Activated T-helper 1 cell treated with Interleukin-2 at 50 U/mL for 16 hours (primary cell): ENCODE data around the gene RAMP1.
"Not testable (repeated sequence)": the region's sequence is repeated elsewhere in the genome, so short reads cannot be mapped to it uniquely, and the experiment has no call there.

Experiments used
- DNase-seq: peaks from one replicate; pipeline ENCODE4 v3.0.0-alpha.2; 2020; ENCODE audit warnings: low read depth

RAMP1 gene

DNA sequence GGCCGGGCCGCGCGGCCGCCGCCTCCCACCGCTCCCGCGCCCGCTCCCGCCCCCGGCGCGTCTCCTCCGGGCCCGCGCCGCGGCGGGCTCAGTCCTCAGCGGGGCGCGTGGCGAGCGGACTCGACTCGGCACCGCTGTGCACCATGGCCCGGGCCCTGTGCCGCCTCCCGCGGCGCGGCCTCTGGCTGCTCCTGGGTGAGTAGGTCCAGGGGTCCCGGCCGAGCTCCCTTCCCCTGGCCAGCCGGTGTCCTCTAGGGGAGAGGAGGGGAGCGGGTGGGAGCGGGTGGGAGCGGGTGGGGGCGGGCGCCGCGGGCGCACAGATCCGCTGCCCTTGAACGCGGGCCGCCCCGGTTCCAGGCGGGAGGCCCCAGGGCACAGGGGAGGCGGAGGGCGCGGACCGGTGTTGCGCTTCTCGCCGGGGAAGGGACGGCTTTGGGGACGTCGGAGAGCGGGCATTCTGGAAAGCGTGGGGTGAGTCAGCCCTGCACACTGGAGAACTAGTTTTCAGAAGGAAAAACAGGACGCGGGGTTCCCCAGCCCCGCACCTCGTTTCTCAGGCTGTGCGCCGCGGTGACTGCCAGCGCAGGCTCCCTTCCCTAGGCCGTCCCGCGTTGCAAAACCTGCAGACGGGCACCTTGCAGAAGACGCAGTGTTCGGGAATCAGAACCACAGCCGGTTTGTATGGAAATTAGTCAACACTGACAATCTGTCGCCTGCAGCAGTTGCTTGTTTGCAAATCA is at the start of gene RAMP1:
RAMP1 (plus strand) TSS at position 91 of the 740 bp plus-strand sequence; CDS start at position 144, 53 bp downstream.
- no peak for DNase-seq

DNA sequence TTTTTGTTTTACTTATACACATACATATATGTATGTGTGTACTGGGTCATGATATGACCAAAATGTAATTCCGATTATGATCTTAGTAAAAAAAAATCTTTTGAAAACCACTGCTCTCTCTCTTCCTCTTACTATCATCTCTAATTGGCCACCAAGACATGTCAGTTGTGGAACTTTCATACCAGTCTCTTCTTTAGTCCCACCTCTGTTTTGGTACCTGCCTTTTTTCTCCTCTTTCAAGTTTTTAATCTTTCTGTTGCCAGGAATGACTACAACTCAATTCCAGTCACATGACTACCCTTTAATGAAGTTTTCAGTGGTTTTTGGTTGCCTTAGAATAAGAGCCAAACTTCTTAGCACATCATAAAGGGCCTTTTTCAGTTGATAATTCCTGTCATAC is 43.8 kb upstream of the RAMP1 start:
- no peak for DNase-seq

DNA sequence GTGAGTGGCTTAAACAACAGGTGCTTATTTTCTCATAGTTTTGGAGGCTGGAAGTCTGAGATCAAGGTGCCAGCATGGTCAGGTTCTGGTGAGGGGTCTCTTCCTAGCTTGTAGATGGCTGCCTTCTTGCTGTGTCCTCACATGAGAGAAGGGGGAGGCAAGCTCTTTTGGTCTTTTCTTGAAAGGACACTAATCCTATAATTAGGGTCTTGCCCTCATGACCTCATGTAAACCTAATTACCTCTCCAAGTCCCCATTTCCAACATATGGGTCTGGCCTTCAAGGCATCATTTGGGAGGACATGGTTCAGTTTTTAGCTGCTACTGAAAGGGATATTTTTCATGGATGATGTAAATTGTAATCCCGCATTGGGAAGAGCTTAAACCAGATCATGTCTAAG is 42.9 kb upstream of the RAMP1 start:
- no peak for DNase-seq

DNA sequence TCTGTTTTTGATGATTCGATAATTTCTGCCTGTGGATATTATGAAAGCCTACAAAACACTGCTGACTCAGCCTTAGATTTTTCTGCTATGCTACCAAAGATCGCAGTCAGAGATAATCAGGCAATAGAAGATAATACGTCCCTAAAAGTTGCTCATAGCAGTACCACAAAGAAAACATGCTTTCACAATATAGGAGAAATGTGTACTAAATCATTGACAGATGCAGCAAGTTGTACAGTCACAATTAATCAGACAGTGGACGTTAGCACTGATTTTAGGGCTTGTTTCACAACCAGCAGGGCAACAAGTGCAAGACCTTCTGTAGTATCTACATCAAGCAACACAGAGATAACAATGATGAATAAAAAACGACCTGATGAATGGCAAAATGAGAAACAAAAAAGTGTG is 41.4 kb upstream of the RAMP1 start:
- no peak for DNase-seq

DNA sequence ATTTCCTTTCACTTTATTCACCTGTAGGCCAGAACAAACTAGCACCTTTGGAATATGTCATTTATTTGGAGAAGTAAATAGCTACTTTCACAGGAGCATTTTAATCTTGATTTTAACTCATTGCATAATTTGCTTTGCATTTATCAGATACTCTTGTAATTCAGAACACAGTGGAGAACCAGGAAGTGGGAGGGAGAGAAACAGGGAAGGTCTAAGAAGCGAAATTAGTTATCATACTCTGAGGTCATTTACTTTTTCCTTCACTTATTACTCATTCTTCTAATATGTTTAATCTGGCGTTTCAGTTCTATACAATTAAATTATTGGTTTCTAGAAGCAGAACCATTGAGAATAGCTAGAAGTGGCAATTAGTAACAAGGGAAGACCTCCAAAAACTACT is 40.2 kb upstream of the RAMP1 start:
- no peak for DNase-seq

DNA sequence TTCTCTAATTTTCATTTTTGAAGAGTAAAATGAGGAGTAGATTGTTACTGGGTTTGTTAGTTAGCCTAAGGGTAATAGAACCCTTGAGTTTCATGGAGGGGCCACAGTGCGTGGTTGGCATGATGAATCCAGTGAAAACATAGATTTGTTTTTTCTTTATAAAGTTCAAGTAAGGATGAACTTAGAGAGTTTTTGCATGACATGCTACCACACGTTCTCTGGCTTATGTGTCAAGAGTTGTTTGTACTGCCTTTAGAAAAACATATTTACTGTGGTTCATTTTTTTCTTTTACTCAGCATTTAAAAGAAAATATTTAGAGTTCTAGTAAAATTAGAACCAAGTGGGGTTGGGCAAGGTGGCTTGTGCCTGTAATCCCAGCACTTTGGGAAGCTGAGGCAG is 39.0 kb upstream of the RAMP1 start:
- no peak for DNase-seq

DNA sequence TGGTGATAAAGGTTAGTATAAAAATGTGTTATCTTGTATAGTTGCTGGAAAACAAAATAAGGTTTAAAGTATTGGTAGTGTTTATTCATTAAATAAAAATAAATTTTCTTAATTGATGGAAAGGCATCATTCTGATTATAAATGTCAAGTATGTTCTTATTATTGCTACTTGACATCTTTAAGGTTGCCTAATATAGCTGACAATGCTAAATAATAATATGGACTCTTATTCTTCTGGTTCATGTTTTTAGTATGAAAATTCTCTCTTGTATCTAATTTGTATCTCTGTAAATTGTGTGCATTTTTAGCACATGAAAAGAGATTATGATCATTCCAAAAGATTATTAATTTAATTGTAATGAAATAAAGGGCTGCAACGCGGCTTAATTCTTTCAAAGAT is 35.9 kb upstream of the RAMP1 start:
- no peak for DNase-seq

DNA sequence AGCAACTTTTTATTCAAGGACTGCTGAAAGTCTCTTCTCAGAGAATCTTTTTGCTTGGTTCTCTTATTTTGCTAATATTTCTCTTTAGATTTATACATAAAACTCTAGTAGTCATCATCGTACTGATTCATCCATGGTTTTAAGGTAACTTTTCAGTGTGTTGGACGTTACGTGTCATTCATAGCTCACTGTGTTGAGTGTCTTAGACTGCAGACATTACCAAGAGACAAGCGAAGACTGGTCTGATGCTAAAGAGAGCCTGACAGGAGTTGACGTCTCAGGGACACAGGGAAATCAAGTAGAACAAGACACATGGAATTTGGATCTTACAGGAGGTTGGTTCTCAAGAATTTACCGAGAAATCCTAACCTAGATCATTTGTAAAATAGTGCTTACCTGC is 35.3 kb upstream of the RAMP1 start:
- no peak for DNase-seq

DNA sequence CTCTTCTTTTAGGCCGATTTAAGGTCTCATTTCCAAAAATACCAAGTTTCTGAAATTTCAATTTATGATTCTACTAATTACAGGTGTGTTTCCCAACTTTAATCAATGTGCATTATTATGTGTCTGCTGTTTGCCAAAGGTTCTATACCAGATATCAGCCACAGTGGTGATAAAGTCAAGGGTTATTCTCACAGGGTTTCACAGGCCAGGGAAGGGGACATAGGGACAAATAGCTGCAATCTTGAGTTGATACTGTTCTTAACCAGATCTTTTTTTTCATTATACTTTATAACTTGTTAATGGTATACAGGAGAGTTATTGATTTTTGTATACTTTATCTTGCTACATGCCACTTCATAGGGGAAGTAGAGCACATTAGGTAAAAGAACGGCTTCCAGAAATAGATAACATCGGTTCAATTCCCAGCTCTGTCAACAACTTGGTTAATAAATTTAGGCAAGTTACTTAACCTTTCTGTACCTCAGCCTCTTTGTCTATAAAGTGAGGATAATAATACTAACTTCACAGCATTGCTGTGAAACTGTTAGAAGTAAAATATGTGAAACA is 31.9 kb upstream of the RAMP1 start:
- DNase-seq = no peak

DNA sequence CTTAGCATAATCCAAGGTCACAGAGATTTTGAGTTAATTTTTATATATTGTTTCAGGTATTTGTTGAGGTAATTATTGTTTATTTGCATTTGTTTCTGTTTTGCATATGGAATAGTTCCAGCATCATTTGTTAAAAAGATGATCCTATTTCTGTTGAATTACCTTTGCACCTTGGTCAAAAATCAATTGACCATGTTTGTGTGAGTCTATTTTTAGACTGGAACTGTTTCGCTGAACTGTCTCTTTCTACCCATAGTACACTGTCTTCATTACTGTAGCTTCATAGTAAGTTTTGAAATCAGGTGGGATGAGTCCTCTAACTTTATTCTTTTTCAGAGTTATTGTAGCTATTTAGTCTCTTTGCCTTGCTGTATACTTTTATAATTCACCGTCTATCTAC is 28.9 kb upstream of the RAMP1 start:
- DNase-seq = no peak

DNA sequence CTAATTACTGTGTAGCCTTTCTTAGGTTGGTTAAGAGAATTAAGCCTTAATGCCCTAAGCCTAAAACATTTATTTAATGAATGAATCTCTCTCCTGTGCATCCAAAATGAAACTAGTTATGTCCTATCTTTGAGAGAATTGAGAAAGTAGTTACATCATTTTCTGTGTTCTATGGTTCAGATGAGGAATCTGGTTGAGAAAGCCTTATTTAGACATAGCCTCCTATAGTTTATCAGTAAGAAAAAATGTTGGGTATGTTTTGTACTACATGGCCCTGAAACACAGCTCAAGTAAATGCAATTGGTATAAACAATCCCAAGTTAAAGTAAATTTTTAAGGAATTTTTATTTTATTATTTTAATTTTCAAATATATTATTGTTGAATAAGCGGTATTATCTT is 25.9 kb upstream of the RAMP1 start:
- DNase-seq = no peak

DNA sequence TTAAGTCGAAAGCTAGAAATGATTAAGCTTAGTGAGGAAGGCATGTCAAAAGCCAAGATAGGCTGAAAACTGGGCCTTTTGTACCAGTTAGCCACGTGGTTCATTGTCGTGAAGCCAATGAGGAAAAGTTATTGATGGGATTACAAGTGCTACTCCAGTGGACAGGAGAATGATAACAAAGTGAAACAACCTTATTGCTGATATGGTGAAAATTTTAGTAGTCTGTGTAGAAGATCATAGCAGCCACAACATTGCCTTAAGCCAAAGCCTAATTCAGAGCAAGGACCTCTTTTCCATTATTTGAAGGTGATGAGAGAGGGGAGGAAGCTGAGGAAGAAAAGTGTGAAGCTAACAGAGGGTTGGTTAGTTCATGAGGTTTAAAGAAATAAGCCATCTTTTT is 24.1 kb upstream of the RAMP1 start:
- DNase-seq = no peak

DNA sequence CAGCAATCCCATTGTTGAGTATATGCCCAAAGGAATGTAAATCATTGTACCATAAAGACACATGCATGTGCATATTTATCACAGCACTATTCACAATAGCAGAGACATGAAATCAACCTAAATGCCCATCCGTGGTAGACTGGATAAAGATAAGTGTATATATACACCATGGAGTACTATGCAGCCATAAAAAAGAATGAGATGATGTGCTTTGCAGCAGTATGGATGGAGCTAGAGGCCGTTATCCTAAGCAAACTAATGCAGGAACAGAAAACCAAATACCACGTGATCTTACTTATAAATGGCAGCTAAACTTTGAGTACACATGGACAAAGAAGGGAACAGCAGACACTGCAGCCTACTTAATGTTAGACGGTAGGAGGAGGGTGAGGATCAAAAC is 18.4 kb upstream of the RAMP1 start:
- DNase-seq = no peak

DNA sequence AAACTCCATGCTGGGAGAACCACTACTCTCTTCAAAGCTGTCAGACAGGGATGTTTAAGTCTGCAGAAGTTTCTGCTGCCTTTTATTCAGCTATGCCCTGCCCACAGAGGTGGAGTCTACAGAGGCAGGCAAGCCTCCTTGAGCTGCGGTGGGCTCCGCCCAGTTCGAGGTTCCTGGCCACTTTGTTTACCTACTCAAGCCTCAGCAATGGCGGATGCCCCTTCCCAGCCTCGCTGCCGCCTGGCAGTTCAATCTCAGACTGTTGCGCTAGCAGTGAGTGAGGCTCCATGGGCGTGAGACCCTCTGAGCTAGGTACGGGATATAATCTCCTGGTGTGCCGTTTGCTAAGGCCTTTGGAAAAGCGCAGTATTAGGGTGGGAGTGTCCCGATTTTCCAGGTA is 10.5 kb upstream of the RAMP1 start:
- DNase-seq = not testable (repeated sequence)

DNA sequence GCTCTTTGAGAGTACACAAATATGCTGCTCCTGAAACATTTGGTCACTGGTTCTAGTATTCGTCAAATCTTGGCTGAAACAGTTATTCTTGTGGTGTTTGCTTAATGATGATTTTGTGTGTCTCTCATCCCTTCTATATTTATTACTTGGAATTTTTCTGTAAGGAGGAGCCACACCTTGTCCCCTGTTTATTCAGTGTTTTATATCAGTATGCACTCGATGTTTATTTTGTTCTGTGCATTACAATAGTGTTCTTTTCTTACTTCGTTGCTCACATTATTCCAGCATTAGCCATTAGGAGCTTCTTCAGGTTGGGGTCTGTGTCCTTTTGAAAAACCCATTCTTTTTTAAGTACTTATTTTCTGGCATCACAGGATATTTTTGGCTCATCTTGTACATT is 5.1 kb upstream of the RAMP1 start:
- no peak for DNase-seq

DNA sequence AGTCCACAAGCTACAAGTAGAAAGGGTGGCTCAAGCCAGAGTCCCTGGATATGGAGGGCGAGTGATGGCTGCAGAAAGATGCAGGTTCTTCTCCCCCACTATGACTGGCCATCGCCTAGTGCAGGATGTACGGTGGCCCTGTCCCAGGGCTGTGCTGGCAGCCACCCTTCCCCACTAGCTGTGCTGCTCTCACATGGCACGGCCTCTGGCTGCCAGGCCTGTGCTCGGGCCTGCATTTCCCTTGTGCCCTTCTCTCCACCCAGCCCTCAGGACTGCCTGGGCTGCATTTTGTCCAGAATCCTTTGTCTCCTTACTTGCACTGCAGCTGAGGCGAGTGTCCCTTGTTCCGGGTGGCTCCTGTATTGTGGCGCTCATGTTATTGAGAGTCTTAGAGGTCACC is 1.6 kb upstream of the RAMP1 start:
- DNase-seq = no peak

DNA sequence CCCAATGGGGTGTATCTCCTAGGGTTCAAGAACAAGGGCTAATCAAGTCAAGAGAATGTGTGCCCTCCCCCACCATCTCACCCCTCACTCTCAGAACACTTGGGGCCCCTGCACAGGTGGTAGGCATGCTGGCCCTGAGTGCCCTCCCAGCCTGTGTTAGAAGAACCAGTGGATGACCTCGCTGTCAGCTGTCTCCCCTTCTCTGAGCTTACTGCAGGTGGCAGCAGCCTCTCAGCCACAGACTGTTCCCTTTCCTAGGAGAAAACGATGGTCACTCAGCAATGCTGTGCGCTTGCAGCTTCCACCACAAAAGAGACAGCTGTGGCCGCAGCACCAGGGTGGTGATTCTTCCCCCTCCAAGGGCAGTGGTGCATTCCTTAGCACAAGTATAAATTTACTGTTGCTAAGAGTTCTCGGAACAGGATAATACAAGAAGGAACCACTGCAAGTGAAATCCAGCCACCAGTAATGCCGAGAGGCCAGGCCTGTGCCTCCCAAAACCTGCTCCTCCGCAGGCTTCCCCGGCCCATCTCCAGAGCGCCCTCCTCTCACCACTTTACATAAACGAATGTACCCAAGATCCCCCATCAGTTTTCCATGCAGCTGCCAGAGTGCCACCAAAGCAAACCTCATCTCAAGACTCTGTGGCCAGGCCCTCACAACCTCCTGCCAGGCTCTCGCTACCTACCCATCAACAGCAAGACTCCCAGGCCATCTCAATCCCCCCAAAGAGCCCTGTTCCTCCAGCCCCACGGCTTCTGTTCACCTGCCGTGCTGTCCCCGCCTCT is 935 bp upstream of the RAMP1 start:
- DNase-seq = no peak

DNA sequence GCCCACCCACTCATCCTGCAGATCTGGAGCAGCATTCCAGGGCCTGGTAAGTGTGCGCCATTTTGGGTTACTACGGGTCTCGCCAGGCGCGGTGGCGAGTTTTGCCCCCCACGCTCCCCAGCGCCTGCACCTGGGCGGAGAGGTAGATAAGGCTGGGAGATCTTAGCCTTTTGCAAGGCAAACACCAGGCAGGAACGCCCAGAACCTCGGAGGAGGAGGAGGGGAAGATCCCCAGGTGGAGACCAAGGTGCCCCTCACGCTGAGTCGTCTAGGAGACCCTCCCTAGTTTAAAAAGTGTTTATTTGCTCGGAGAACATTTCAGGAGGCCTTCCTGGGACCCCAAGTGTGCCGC is 365 bp upstream of the RAMP1 start:
- DNase-seq = no peak

DNA sequence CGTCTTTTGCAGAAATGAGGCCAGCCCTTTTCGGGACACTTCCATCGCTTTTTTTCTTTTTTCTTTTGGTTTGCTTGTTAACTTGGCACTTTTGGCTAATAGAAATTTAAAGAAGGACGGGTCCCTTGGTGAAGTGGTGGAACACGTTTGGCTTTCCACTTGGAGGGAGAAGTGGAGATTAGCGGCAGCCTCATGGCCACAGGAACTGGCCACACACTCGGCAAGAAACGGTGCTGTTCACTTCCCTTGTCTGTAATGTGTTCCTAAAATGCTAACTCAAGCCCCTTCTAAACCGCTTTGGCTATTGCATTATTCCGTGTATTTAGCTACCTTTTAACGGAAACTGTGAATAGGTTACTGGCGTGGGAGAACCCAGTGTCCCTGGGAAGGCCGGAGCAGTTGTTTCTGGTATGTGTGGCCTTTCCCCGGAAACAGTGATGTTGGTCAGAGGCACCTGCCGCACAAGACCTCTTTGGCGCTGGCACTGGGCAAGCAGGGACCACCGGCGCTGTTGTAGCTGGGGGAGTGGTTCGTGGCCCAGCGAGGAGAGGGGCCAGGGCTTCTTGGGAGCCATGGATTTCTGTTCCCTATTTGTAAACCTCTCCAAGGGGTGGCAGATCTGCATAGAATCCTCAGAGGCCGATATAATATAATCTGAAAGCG is 981 bp downstream of the RAMP1 start:
- DNase-seq = no peak

DNA sequence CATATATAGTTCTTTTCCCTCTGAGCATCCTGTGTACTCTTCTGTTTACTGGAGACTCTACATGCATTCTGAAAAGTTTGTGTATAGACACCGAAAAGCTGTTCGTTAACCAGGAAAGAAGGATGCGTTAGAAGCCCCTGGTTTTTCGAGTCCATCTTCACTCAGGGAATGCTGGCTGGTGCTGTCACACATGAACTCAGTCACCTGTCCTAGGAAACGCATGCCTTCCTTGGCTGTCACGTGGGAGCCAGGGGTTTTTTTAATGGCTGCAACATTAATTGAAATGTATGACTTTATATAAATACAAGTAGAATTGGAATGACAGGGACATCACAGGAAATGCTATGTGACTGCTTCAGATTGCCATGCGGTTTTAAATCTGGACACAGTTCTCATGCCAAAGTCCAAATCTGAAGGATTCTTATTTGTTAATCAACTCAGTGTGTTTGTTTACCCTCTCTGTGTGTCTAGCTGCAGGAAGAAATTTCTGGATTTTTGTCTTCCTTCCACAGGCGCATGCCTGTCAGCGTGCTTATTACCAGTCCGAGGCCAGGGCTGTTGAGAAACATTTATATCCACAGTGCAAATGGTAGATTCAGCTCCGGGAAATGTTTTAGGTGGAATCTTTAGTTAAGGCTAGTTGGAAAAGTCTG is 2.6 kb downstream of the RAMP1 start:
- no peak for DNase-seq

DNA sequence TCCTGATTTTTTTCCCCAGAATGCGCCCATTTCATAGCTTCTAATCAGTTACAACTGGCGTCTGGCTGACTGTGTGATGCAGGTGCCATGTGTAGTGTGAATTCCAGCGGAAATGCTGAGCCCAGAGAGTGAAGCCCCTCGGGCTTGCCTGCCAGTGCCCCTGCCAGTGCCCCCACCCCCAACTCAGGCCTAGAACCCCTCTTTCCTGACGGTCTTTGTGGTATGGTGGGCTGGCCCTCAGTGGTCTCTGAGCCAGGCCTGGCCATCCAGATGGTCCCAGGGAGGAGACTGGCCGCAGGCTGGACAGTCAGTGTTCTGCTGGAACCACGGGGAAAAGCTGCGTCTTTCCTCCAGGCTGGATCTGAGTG is 3.1 kb downstream of the RAMP1 start:
- no peak for DNase-seq

DNA sequence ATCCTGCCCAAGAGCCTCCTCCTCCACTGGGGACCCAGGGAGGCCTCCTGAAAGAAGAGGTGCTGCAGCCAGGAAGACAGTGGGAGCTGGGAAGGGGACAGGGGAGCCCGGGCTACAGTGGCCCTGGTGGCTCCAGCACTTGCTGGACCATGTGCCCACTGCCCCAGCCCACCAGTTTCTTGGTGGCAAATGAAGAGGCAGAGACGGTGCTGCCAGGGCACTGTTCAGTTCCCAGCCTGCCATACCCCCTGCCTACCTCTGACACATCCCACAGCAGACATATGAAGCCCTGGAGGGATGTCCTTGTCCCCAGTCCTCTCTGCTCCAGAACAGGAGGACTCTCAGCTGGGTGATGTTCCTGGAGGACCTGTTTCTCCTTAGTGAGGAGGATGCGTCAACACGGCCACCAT is 3.7 kb downstream of the RAMP1 start:
- DNase-seq = no peak
